ENCODE measurements around the gene TMEM54. TPM values are rescaled to one million over a fixed set of nuclear protein-coding genes. Genes with fewer than 3 reads are reported as not detected.

Gene TMEM54
- total and polyA plus RNA-seq, 2 of the 13 experiments (the other 11 are each of a cell fraction or from before 2014, with no cell fraction given): 2.5 to 2.9 TPM

DNA sequence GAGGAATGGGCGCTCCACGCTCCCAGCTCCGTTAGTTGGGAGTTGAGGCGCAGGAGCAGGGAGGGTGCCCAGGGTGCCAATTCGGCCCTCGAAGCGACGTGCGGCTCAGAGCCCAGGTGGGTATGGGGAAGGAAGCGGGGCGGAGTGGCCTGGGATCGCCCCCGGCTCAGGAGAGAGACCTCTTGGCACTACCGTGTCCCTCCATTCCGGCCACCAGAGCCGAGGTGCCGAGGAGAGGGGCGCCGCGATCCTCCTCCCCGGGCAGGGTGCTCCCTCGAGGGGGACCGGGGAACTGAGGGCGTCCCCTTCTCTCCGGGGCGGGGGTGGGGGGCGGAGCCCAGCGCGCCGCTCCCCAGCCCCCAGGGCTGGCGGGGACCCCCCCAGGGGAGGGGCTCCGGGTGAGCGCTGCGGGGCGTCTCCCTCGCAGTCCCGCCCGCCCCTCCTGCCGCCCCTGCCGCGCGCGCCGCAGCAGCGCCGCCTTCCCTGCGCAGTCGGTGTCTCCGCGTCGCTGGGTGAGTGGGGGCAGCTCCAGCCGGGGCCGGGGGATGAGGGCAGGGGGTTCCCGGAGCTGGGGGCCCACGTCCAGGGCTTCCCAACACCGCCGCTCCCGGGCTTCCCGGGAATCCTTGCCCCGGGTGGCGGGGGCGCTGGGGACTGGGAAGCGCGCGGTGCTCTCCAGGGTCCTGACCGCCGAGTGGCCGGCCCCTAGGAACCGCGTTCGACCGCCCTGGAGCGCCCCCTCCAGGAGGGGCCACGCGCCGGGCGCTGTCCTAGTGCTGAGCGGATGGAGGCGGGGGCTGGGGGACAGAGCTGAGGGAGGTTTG, 15.0 kb downstream of the TMEM54 start, which contains the start of gene HPCA (continued):
- TF ChIP-seq, protein P1, sequence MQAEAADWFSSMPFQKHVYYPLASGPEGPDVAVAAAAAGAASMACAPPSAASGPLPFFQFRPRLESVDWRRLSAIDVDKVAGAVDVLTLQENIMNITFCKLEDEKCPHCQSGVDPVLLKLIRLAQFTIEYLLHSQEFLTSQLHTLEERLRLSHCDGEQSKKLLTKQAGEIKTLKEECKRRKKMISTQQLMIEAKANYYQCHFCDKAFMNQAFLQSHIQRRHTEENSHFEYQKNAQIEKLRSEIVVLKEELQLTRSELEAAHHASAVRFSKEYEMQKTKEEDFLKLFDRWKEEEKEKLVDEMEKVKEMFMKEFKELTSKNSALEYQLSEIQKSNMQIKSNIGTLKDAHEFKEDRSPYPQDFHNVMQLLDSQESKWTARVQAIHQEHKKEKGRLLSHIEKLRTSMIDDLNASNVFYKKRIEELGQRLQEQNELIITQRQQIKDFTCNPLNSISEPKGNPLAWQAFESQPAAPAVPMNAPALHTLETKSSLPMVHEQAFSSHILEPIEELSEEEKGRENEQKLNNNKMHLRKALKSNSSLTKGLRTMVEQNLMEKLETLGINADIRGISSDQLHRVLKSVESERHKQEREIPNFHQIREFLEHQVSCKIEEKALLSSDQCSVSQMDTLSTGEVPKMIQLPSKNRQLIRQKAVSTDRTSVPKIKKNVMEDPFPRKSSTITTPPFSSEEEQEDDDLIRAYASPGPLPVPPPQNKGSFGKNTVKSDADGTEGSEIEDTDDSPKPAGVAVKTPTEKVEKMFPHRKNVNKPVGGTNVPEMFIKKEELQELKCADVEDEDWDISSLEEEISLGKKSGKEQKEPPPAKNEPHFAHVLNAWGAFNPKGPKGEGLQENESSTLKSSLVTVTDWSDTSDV (CRISPR knock-in tag; IDR thresholded peaks at IDR 0.05): peak; percentile 95
- TF ChIP-seq RFX5 (IDR thresholded peaks at IDR 0.05; ENCODE audit: low read depth, low read length) (no peak), FOSL1 (CRISPR knock-in tag; IDR thresholded peaks at IDR 0.05; ENCODE audit: borderline replicate concordance) (0 out of 2 replicates have a peak, but pooled peaks have one; percentile 45), BRD4 (CRISPR knock-in tag; IDR thresholded peaks at IDR 0.05) (no peak), CAMTA2 (CRISPR knock-in tag; IDR thresholded peaks at IDR 0.05; ENCODE audit: borderline replicate concordance) (peak; percentile 98; the same call in 1 of the 2 replicates), ASH2L (IDR thresholded peaks at IDR 0.05; ENCODE audit: insufficient read length, low read depth, low read length) (no peak), ZNF572 (CRISPR knock-in tag; IDR thresholded peaks at IDR 0.05) (no peak), RBFOX2 (IDR thresholded peaks at IDR 0.05; ENCODE audit: low read depth, low read length) (no peak), SKI (IDR thresholded peaks at IDR 0.05; ENCODE audit: partially characterized antibody) (no peak), ZFP82 (CRISPR knock-in tag; IDR thresholded peaks at IDR 0.05; ENCODE audit: borderline replicate concordance) (peak; percentile 95), SATB2 (CRISPR knock-in tag; IDR thresholded peaks at IDR 0.05) (peak; percentile 97), PAF1 (CRISPR knock-in tag; IDR thresholded peaks at IDR 0.05) (no peak), ZFP62 (CRISPR knock-in tag; IDR thresholded peaks at IDR 0.05) (no peak), ETV6 (CRISPR knock-in tag; conservative IDR thresholded peaks at IDR 0.05) (peak; percentile 99), ARNTL (CRISPR knock-in tag; IDR thresholded peaks at IDR 0.05) (peak; percentile 90), ZFP36L2 (CRISPR knock-in tag; IDR thresholded peaks at IDR 0.05) (peak; percentile 98), CREM (IDR thresholded peaks at IDR 0.05) (no peak), CREM (CRISPR knock-in tag; IDR thresholded peaks at IDR 0.05) (peak; percentile 47; the same call in 1 of the 2 replicates), ZBTB38 (CRISPR knock-in tag; IDR thresholded peaks at IDR 0.05) (peak; percentile 94)
- TF ChIP-seq, protein P2, sequence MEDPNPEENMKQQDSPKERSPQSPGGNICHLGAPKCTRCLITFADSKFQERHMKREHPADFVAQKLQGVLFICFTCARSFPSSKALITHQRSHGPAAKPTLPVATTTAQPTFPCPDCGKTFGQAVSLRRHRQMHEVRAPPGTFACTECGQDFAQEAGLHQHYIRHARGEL (CRISPR knock-in tag; IDR thresholded peaks at IDR 0.05): 0 out of 2 replicates have a peak, but pooled peaks have one; percentile 72
- TF ChIP-seq, protein P3, sequence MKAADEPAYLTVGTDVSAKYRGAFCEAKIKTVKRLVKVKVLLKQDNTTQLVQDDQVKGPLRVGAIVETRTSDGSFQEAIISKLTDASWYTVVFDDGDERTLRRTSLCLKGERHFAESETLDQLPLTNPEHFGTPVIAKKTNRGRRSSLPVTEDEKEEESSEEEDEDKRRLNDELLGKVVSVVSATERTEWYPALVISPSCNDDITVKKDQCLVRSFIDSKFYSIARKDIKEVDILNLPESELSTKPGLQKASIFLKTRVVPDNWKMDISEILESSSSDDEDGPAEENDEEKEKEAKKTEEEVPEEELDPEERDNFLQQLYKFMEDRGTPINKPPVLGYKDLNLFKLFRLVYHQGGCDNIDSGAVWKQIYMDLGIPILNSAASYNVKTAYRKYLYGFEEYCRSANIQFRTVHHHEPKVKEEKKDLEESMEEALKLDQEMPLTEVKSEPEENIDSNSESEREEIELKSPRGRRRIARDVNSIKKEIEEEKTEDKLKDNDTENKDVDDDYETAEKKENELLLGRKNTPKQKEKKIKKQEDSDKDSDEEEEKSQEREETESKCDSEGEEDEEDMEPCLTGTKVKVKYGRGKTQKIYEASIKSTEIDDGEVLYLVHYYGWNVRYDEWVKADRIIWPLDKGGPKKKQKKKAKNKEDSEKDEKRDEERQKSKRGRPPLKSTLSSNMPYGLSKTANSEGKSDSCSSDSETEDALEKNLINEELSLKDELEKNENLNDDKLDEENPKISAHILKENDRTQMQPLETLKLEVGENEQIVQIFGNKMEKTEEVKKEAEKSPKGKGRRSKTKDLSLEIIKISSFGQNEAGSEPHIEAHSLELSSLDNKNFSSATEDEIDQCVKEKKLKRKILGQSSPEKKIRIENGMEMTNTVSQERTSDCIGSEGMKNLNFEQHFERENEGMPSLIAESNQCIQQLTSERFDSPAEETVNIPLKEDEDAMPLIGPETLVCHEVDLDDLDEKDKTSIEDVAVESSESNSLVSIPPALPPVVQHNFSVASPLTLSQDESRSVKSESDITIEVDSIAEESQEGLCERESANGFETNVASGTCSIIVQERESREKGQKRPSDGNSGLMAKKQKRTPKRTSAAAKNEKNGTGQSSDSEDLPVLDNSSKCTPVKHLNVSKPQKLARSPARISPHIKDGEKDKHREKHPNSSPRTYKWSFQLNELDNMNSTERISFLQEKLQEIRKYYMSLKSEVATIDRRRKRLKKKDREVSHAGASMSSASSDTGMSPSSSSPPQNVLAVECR (CRISPR knock-in tag; IDR thresholded peaks at IDR 0.05; ENCODE audit: borderline replicate concordance): peak; percentile 93
